ENCODE measurements around the gene NSDHL.
"Not testable (repeated sequence)": the region's sequence is repeated elsewhere in the genome, so short reads cannot be mapped to it uniquely, and the experiment has no call there.

NSDHL gene

GRCh38 chrX:152832520-152832919 is 1.7 kb downstream of the NSDHL start:
- TF ChIP-seq, protein P1, sequence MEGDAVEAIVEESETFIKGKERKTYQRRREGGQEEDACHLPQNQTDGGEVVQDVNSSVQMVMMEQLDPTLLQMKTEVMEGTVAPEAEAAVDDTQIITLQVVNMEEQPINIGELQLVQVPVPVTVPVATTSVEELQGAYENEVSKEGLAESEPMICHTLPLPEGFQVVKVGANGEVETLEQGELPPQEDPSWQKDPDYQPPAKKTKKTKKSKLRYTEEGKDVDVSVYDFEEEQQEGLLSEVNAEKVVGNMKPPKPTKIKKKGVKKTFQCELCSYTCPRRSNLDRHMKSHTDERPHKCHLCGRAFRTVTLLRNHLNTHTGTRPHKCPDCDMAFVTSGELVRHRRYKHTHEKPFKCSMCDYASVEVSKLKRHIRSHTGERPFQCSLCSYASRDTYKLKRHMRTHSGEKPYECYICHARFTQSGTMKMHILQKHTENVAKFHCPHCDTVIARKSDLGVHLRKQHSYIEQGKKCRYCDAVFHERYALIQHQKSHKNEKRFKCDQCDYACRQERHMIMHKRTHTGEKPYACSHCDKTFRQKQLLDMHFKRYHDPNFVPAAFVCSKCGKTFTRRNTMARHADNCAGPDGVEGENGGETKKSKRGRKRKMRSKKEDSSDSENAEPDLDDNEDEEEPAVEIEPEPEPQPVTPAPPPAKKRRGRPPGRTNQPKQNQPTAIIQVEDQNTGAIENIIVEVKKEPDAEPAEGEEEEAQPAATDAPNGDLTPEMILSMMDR (IDR thresholded peaks at IDR 0.05; ENCODE audit: insufficient read depth, low read length, poor library complexity, severe bottlenecking): no peak
- DNase-seq (ENCODE audit: extremely low read depth, insufficient read length): no peak
- Histone ChIP-seq H3K27me3 (replicated peaks; ENCODE audit: control insufficient read depth, insufficient read depth, low read length) (no peaks in the 10 kb centered on the region), H3K4me3 (replicated peaks; ENCODE audit: low read depth, low read length) (no peak overlapping the region), H3K36me3 (ENCODE audit: control insufficient read depth, insufficient read depth, low read length) (no peaks in the 10 kb centered on the region; the same call in 1 of the 2 replicates)

GRCh38 chrX:152833378-152833777 is 2.5 kb downstream of the NSDHL start:
- Histone ChIP-seq H3K4me3 (replicated peaks; ENCODE audit: low read depth, low read length) (no peak overlapping the region), H3K36me3 (ENCODE audit: control insufficient read depth, insufficient read depth, low read length) (no peaks in the 10 kb centered on the region; the same call in 1 of the 2 replicates), H3K27me3 (replicated peaks; ENCODE audit: control insufficient read depth, insufficient read depth, low read length) (no peaks in the 10 kb centered on the region)
- DNase-seq (ENCODE audit: extremely low read depth, insufficient read length): no peak
- TF ChIP-seq, protein P1 (IDR thresholded peaks at IDR 0.05; ENCODE audit: insufficient read depth, low read length, poor library complexity, severe bottlenecking): no peak

DNA sequence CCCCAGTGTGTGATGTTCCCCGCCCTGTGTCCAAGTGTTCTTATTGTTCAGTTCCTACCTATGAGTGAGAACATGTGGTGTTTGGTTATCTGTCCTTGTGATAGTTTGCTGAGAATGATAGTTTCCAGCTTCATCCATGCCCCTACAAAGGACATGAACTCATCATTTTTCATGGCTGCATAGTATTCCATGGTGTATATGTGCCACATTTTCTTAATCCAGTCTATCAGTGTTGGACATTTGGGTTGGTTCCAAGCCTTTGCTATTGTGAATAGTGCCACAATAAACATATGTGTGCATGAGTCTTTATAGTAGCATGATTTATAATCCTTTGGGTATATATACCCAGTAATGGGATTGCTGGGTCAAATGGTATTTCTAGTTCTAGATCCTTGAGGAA is 4.6 kb downstream of the NSDHL start:
- not testable (repeated sequence) for H3K36me3 ChIP-seq (ENCODE audit: control insufficient read depth, insufficient read depth, low read length); DNase-seq (ENCODE audit: extremely low read depth, insufficient read length); H3K4me3 ChIP-seq (replicated peaks; ENCODE audit: low read depth, low read length); H3K27me3 ChIP-seq (replicated peaks; ENCODE audit: control insufficient read depth, insufficient read depth, low read length)

DNA sequence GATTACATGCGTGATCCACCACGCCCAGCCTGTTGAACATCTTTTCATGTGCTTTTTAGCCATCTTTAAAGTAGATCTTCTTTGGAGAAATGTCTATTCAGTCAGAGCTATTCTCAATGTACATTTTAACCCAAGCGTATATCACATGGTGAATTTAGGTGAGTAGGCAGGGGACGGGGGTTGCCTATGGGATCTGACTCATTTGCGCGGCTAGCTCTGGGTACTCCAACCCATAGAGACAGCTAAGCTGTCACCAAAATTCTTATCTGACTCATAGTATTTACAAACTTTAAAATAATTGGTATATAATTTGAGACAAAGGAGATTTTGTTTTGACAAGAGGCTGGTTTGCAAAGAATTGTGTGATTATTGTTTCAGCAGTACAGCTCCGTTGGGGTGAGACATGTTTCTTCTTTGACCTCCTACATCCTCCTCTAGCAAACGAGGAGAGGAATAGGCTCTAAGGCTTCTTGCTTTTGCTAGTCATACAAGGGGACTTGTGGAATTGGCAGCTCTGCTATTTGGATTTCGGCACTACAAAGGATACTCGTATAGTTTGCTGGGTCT is 12.0 kb downstream of the NSDHL start:
- Histone ChIP-seq H3K36me3 (ENCODE audit: control insufficient read depth, insufficient read depth, low read length) (peaks cover 3% of the 10 kb centered on the region; the same call in 1 of the 2 replicates), H3K27me3 (replicated peaks; ENCODE audit: control insufficient read depth, insufficient read depth, low read length) (no peaks in the 10 kb centered on the region), H3K4me3 (replicated peaks; ENCODE audit: low read depth, low read length) (no peak overlapping the region)
- TF ChIP-seq, protein P1 (IDR thresholded peaks at IDR 0.05; ENCODE audit: insufficient read depth, low read length, poor library complexity, severe bottlenecking): no peak
- DNase-seq (ENCODE audit: extremely low read depth, insufficient read length): no peak

- no peak for DNase-seq (ENCODE audit: extremely low read depth, insufficient read length)
- Histone ChIP-seq H3K36me3 (ENCODE audit: control insufficient read depth, insufficient read depth, low read length) (peaks cover 3% of the 10 kb centered on the region; the same call in 1 of the 2 replicates), H3K4me3 (replicated peaks; ENCODE audit: low read depth, low read length) (no peak overlapping the region), H3K27me3 (replicated peaks; ENCODE audit: control insufficient read depth, insufficient read depth, low read length) (no peaks in the 10 kb centered on the region)
- TF ChIP-seq, protein P1 (IDR thresholded peaks at IDR 0.05; ENCODE audit: insufficient read depth, low read length, poor library complexity, severe bottlenecking): no peak
These were observed 13.0 kb downstream of the NSDHL start for GRCh38 chrX:152843852-152844251.

DNA sequence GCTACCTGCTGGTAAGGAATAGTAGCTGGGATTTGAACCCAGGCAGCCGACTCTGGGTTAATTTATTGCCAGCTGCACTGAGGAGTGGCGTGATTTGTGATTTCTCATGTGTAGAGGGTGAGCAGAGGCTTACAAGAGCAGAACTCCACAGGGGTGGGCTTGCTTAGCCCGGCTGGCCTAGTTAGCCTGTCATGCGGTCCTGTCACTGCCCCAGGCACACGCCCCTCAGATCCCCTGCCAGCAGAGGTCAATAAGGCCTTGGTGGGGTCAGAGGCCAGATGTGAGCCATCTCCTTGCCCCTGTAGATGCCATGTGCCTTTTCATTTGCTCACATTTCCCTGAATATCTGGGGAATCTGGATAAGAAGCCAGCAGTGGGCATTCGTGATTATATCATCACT is 13.4 kb downstream of the NSDHL start:
- no peak for DNase-seq (ENCODE audit: extremely low read depth, insufficient read length)
- Histone ChIP-seq H3K36me3 (ENCODE audit: control insufficient read depth, insufficient read depth, low read length) (peaks cover 3% of the 10 kb centered on the region; the same call in 1 of the 2 replicates), H3K4me3 (replicated peaks; ENCODE audit: low read depth, low read length) (no peak overlapping the region), H3K27me3 (replicated peaks; ENCODE audit: control insufficient read depth, insufficient read depth, low read length) (no peaks in the 10 kb centered on the region)
- TF ChIP-seq, protein P1 (IDR thresholded peaks at IDR 0.05; ENCODE audit: insufficient read depth, low read length, poor library complexity, severe bottlenecking): no peak

Data from GM06990 (cell line).